ENCODE measurements around the gene CPPED1.

DNA sequence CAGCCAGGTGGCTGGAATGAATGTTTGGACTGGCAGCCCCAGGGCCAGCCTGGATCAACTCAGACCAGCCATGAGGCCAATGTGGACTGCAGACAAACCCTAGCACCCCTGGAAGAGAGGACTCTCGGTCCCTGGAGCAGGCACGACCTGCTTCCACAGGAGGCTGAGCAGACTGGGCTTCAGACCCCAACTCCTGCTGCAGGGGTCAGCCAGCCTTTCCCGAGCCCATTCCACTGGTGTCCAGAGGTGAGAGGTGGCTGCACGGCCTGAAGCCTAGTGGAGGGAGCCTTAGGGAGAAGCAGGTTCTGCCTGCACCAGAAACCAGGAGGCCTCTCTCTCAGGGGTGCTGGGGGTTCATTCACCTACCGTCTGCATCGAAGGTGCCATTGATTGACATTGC is 97.1 kb downstream of the CPPED1 start:
- no peak for TF ChIP-seq POLR2AphosphoS5 (IDR thresholded peaks at IDR 0.05)
- no peak for TF ChIP-seq POLR2A (IDR thresholded peaks at IDR 0.05; ENCODE audit: low read depth)
